IPS-18c (cell line): ENCODE measurements around the gene CNIH2.

ENCODE experiments used
- H3K4me3 ChIP-seq: 2 replicates; pipeline ENCODE4 v1.7.0; 2013; ENCODE audit warnings: low read depth, mild to moderate bottlenecking, low read length, moderate library complexity; ENCODE audit not compliant: insufficient read depth
- H3K9me3 ChIP-seq: one replicate; pipeline ENCODE4 v1.6.1; 2013; ENCODE audit warnings: mild to moderate bottlenecking, low read length, moderate library complexity; ENCODE audit not compliant: control insufficient read depth, insufficient read depth

The CNIH2 gene

GRCh38 chr11:66283461-66284105 lies 5.6 kb downstream of the CNIH2 start:
- no peak overlapping the region for H3K4me3 ChIP-seq
- H3K9me3 ChIP-seq: peaks cover 2% of the 10 kb centered on the region

GRCh38 chr11:66284526-66285078 lies 6.6 kb downstream of the CNIH2 start:
- Histone ChIP-seq H3K4me3 (no peak overlapping the region), H3K9me3 (peaks cover 2% of the 10 kb centered on the region)

- Histone ChIP-seq H3K4me3 (no peak overlapping the region), H3K9me3 (peaks cover 2% of the 10 kb centered on the region)
Observed at GRCh38 chr11:66285250-66285947, 7.4 kb downstream of the CNIH2 start.

- Histone ChIP-seq H3K4me3 (no peak overlapping the region), H3K9me3 (peaks cover 2% of the 10 kb centered on the region)
Observed at GRCh38 chr11:66286699-66287098, 8.7 kb downstream of the CNIH2 start.

DNA sequence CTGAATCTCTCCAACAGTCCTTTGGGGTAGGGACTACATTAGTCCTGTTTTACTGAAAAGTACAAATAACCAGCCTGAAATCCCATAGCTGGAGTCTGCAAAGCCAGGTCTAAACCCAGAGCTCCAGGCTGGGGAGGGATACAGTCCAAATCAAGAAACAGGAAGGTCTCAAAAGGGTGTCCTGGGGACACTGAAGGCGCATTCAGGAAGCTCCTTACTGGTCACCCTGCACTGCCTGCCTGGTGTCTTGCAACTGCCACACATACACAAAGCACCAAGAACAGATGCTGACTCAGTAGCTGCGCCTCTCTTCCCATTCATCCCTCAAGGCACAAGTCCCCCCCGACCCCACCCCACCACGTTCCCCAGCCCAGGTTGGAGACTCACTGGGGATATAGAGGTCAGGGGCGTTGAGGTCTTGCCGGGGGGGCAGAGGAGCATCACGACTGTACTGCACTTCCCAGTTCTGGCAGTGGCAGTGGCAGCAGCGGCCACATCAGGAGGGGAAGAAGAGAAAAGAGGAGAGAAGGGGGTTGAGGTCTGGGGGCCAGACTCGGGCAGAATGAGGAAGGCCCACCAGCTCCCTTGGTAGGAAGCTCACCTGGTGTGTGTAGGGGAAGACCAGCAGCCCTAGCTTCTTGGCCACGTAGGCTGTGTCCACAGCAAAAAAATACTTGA lies 9.4 kb downstream of the CNIH2 start:
- H3K4me3 ChIP-seq: no peak overlapping the region; the same call in 1 of the 2 replicates

DNA sequence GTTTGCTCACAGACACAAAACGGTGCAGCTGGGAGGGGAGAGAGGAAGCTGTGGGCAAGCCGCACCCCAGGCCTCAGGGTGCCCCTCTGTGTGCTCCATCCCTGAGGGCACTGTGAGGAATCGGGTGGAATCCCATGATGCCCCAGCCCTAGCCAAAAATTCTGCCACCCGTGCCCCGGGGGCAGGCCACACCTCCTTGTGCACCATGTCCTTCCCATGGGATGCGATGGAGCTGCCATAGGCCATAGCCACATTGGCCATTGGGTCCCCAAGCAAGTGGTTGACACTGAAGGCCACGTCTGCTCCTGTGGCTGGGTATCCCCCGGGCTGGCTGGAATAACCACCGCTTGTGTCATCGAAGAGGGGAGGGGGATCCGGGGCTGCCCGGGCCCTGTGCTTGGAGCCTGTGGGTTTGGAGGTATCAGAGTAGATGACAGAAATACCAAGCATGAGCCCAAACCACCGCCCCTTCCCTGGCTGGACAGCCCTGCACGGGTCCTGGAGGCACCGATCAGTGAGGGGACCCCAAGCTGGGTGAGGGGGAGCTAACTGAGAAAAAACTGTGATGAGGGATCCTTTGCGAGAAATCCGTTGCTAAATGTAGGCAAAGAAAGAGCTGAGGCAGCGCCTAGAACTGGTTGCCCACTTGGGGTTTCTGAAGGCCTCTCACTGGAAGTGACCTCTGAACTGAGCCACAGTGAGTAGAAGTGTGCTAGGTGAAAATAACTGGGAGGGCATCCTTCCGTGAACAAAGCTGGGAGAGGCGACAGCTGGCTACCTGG lies 10.1 kb downstream of the CNIH2 start:
- Histone ChIP-seq H3K9me3 (peaks cover 2% of the 10 kb centered on the region), H3K4me3 (peak overlapping the region; percentile 81)

More for the DNA sequence above, 9.4 kb downstream of the CNIH2 start:
- peaks cover 2% of the 10 kb centered on the region for H3K9me3 ChIP-seq

DNA sequence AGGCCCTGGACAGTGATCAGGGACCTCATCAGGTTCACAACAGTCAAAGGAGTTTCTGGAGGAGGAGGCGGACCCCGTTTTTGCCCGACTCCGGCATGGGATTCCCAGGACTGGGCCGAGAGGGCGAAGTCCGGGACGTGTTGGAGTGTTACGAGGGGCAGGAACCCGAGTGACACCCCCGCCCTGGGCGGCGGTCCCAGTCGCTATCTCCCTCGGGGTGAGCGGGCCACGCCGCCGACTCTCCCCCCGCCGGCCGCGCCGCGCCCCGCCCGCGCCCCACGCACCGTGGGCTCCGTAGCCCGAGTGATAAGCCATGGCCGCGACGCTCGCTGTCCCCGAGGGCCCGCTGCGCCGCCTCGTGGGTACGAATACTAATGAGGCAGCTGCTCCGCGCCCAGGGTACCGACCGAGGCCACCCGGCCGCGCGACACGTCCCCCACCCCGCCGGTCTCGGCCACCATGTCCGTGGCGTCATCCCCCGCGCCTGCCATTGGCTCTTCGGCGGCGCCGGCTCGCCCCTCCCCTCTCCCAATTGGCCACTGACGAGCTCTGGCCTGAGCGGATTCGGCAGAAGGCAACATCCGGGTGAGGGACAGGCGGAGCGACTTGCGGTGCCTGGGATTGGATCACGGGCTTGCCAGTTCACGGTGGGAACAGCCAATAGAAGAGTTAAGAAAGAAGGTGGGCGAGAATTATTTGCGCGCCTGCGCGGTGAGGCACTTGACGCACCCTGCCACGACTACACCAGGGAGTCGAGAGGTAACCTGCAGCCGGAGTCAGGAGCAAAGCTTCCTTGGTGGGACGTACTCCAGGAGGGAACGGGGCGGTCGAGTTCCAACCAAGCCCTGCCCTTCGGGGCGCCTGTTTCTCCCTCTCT lies 10.9 kb downstream of the CNIH2 start, which contains the start of gene YIF1A:
TSS of gene YIF1A (minus strand) at position 473 of the 877 bp plus-strand sequence. CDS start at position 315, 158 bp downstream.
- Histone ChIP-seq H3K4me3 (peak within 1 kb of the TSS; percentile 81), H3K9me3 (peaks cover 2% of the 10 kb centered on the region)

GRCh38 chr11:66289548-66290329 lies 11.8 kb downstream of the CNIH2 start:
- H3K4me3 ChIP-seq: peak overlapping the region; percentile 72
- peaks cover 2% of the 10 kb centered on the region for H3K9me3 ChIP-seq

- H3K9me3 ChIP-seq: peaks cover 2% of the 10 kb centered on the region
- peak overlapping the region; percentile 72; the same call in 1 of the 2 replicates for H3K4me3 ChIP-seq
Observed at GRCh38 chr11:66290330-66290621, 12.3 kb downstream of the CNIH2 start.

DNA sequence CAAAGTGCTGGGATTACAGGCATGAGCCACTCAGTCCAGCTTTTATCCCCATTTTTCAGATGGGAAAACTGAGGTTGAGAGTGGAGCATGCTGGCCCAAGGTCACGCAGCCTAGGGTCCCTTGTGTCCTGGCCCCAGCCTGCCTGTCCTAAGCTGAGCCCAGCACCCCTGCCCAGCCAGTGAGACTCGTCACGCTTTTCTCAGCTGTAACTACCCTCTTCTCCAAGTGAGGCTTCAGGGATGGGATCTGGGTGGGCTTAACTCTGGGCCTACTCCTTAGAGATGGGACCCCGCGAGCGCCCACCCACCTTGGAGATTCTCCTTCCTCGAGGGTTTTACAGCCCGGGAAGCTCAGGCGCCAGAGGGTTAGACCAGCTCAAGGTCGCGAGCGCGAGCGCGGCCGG lies 13.3 kb downstream of the CNIH2 start:
- Histone ChIP-seq H3K4me3 (peak overlapping the region; percentile 63; the same call in 1 of the 2 replicates), H3K9me3 (no peaks in the 10 kb centered on the region)

GRCh38 chr11:66291706-66292542 lies 13.9 kb downstream of the CNIH2 start, which contains the start of gene TMEM151A:
Gene TMEM151A (plus strand): TSS chr11:66291894. CDS start chr11:66292014, 120 bp downstream.
- Histone ChIP-seq H3K9me3 (no peaks in the 10 kb centered on the region), H3K4me3 (peak within 1 kb of the TSS; percentile 63)

DNA sequence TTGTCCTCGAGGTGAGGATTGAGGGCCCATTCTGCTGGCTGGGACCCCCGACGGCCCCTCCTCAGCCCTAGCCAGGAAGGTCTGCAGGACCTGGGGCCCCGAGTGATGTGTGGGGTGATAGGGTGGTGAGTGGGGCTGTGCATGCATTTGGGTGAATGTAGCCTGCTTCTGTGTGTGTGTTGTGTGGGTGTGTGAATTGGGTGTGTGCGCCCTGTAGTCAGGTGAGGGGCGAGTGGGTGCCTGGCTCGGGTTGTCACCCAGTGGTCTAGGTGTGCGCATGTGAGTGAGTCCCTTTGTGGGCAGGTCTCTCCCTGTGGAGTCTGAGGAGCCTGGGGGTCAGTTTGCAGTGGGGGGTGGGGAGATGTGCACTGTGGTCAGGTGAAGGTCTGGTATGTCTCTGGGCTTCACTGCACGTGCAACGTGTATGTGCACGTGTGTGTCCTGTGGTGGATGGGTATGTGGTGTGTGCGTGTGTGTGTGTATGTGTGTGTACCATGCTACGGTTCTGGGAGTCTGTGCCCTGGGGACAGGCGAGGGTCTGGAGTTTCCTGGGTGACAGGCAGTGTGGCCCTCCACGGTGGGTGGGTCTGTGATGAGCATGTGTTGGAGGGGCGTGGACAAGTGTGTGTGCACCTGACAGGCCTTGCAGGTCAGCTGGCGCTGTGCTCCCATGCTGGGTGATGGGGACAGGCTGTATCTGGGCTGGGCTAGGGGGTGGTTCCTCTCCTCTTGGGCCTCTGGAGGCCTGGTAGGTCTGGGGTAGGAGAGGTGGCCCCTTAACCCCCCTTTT lies 14.8 kb downstream of the CNIH2 start:
- Histone ChIP-seq H3K4me3 (peak overlapping the region; percentile 63; the same call in 1 of the 2 replicates), H3K9me3 (no peaks in the 10 kb centered on the region)

GRCh38 chr11:66293352-66293751 lies 15.4 kb downstream of the CNIH2 start:
- Histone ChIP-seq H3K4me3 (no peak overlapping the region), H3K9me3 (no peaks in the 10 kb centered on the region)
